Breast epithelium (tissue), 3 donors: ENCODE measurements around the gene LENG9.

Experiments
- POLR2A ChIP-seq: fragments of 450-650 bp; IDR thresholded peaks from one replicate; pipeline ENCODE4 v1.6.1; 2016; ENCODE audit warnings: antibody characterized with exemption, mild to moderate bottlenecking, moderate library complexity
- POLR2AphosphoS5 ChIP-seq, 3 donors: sonication (generic); formaldehyde crosslinking; IDR thresholded peaks; one replicate each; pipeline ENCODE4 v1.6.1; 2017; ENCODE audit warnings: antibody characterized with exemption in 3 of 3
- TF ChIP-seq, protein P1 (sequence below), 3 donors: fragments of 450-650 bp; IDR thresholded peaks; one replicate each; pipeline ENCODE4 v1.5.1; 2016 to 2017; ENCODE audit warnings: antibody characterized with exemption in 3 of 3, mild to moderate bottlenecking in 3 of 3, moderate library complexity in 3 of 3

DNA sequence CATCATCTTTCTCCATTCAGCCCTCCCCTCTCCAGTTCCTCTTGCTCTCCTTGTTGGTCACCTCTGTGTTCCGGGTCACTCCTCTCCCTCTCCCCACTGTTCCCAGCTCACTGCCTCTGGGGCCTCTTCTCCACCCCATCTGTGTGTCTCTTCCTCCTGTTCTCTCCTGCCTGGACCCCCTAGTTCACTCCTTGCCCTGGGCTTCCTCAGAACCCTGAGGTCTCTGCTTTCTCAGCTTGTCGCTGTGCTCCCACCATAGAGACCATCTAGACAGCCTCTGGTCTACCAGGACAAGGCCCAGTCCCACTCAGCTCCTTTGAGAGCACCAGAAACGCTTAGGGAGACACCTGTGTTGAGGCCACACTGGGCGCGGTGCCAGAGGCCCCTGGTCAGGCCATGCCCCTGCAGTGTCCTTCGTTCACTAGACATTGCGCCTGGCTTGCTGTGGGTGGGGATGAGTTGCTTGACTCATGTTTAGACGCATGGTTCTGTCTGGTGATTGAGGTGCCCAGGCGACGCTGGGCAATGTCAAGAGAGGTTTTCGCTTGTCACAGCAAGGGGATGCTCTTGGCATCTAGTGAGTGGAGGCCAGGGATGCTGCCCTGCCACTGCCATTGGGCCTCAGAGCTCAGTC lies 4.8 kb downstream of the LENG9 start:
- TF ChIP-seq POLR2AphosphoS5 (IDR thresholded peaks at IDR 0.05) (no peak), POLR2A (no peak)
- TF ChIP-seq, protein P1, sequence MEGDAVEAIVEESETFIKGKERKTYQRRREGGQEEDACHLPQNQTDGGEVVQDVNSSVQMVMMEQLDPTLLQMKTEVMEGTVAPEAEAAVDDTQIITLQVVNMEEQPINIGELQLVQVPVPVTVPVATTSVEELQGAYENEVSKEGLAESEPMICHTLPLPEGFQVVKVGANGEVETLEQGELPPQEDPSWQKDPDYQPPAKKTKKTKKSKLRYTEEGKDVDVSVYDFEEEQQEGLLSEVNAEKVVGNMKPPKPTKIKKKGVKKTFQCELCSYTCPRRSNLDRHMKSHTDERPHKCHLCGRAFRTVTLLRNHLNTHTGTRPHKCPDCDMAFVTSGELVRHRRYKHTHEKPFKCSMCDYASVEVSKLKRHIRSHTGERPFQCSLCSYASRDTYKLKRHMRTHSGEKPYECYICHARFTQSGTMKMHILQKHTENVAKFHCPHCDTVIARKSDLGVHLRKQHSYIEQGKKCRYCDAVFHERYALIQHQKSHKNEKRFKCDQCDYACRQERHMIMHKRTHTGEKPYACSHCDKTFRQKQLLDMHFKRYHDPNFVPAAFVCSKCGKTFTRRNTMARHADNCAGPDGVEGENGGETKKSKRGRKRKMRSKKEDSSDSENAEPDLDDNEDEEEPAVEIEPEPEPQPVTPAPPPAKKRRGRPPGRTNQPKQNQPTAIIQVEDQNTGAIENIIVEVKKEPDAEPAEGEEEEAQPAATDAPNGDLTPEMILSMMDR (IDR thresholded peaks at IDR 0.05) = no peak
